Natural killer cell treated with Interleukin-12 subunit alpha and Interleukin-12 subunit beta and Interleukin-15 and Interleukin-18, amount 100 ng/mL, for 72 hours (primary cell): ENCODE data around the gene APPBP2. TPM values are rescaled to one million over a fixed set of nuclear protein-coding genes. Genes with fewer than 3 reads are reported as not detected.

ENCODE experiments used
- ATAC-seq, 2 donors: fragments of 150-1000 bp; cut with Tn5 transposase in 1 of 2; sonication (Bioruptor Pico), chemical (Tn5 transposase) in 1 of 2; 2 replicates each; pipeline ENCODE4 v1.10.0; 2021
- DNase-seq: peaks from one replicate; pipeline ENCODE4 v3.0.0; 2022; ENCODE audit warnings: low spot score
- H3K27ac Mint-ChIP-seq, 2 donors: 1 replicate in 1 of 2; 2 replicates in 1 of 2; pipeline ENCODE4 v1.8.0; 2022; ENCODE audit warnings: mixed read lengths in 2 of 2, mild to moderate bottlenecking in 1 of 2, moderate library complexity in 1 of 2
- H3K27me3 Mint-ChIP-seq, 2 donors: 1 replicate in 1 of 2; 2 replicates in 1 of 2; pipeline ENCODE4 v1.8.0; 2022; ENCODE audit warnings: mixed read lengths in 2 of 2
- H3K36me3 Mint-ChIP-seq: one replicate; pipeline ENCODE4 v1.8.0; 2022; ENCODE audit warnings: mixed read lengths
- H3K4me1 Mint-ChIP-seq, 2 donors: 1 replicate in 1 of 2; 2 replicates in 1 of 2; pipeline ENCODE4 v1.8.0; 2022; ENCODE audit warnings: low read depth in 2 of 2, mixed read lengths in 2 of 2, mild to moderate bottlenecking in 1 of 2
- H3K4me3 Mint-ChIP-seq: one replicate; pipeline ENCODE4 v1.8.0; 2022; ENCODE audit warnings: mixed read lengths
- H3K9me3 Mint-ChIP-seq: 2 replicates; pipeline ENCODE4 v1.8.0; 2022; ENCODE audit warnings: mixed read lengths
- total RNA-seq, 2 donors: library from RNA; stranded (reverse); gene quantifications; one replicate each; pipeline ENCODE4 v1.2.3, GENCODE V29; 2022

Gene APPBP2
- total RNA-seq, 2 donors from 2014 or later, result 24.0 to 29.4 TPM

- DNase-seq, result no peak
- no peak overlapping the region for H3K27ac Mint-ChIP-seq
- no peaks in the 10 kb centered on the region for H3K36me3 Mint-ChIP-seq
- no peaks in the 10 kb centered on the region for H3K9me3 Mint-ChIP-seq
- H3K27me3 Mint-ChIP-seq, result peaks cover 2 to 3% of the 10 kb centered on the region in 2 donors
- no peak overlapping the region for H3K4me3 Mint-ChIP-seq
- no peak for ATAC-seq
- H3K4me1 Mint-ChIP-seq, result peaks cover 5 to 6% of the 10 kb centered on the region in 2 donors
Measured at GRCh38 chr17:60401819-60402218, 124.2 kb downstream of the APPBP2 start.

- Mint-ChIP-seq H3K9me3 (no peaks in the 10 kb centered on the region), H3K4me1 (peaks cover 8 to 16% of the 10 kb centered on the region in 2 donors), H3K4me3 (peak overlapping the region; percentile 18), H3K36me3 (no peaks in the 10 kb centered on the region), H3K27ac (peak overlapping the region; percentile 57 to 69), H3K27me3 (no peaks in the 10 kb centered on the region)
- no peak for DNase-seq
- ATAC-seq, result peak; percentile 40 to 63
Measured at GRCh38 chr17:60398227-60398959, 127.6 kb downstream of the APPBP2 start.

GRCh38 chr17:60396412-60396811 lies 129.6 kb downstream of the APPBP2 start:
- Mint-ChIP-seq H3K27ac (peak overlapping the region in 1 of 2 donors; percentile 48), H3K36me3 (no peaks in the 10 kb centered on the region), H3K27me3 (no peaks in the 10 kb centered on the region), H3K9me3 (no peaks in the 10 kb centered on the region), H3K4me1 (peaks cover 16 to 26% of the 10 kb centered on the region in 2 donors), H3K4me3 (no peak overlapping the region)
- no peak for ATAC-seq
- DNase-seq, result no peak

GRCh38 chr17:60395508-60396065 lies 130.5 kb downstream of the APPBP2 start:
- ATAC-seq (no peak), DNase-seq (no peak)
- Mint-ChIP-seq H3K27ac (peak overlapping the region; percentile 22 to 50), H3K27me3 (no peaks in the 10 kb centered on the region), H3K4me3 (no peak overlapping the region), H3K9me3 (no peaks in the 10 kb centered on the region), H3K36me3 (peaks cover 4% of the 10 kb centered on the region), H3K4me1 (peaks cover 24 to 35% of the 10 kb centered on the region in 2 donors)

GRCh38 chr17:60393840-60394723 lies 132.0 kb downstream of the APPBP2 start:
- no peak for ATAC-seq
- no peak for DNase-seq
- no peaks in the 10 kb centered on the region for H3K9me3 Mint-ChIP-seq
- H3K27me3 Mint-ChIP-seq, result no peaks in the 10 kb centered on the region
- no peak overlapping the region for H3K4me3 Mint-ChIP-seq
- peak overlapping the region in 1 of 2 donors; percentile 26 for H3K27ac Mint-ChIP-seq
- H3K36me3 Mint-ChIP-seq, result peaks cover 4% of the 10 kb centered on the region
- peaks cover 32 to 44% of the 10 kb centered on the region in 2 donors for H3K4me1 Mint-ChIP-seq

Other genes with a start within 250 kb of the APPBP2 start
- 10 to 100 TPM; 58.7 to 64.1 TPM for gene USP32, start 134.1 kb downstream of the APPBP2 start, total RNA-seq
- gene CHCT1, start 103.8 kb downstream of the APPBP2 start, total RNA-seq, result not detected
- 10 to 100 TPM; 16.3 to 18.3 TPM for gene PPM1D, start 74.0 kb upstream of the APPBP2 start, total RNA-seq
- 10 to 100 TPM; 19.5 to 26.4 TPM for gene BCAS3, start 151.6 kb upstream of the APPBP2 start, total RNA-seq